Epithelial cell of proximal tubule (primary cell): Measurements from ENCODE around the gene NMBR. TPM values are rescaled to one million over a fixed set of nuclear protein-coding genes. Genes with fewer than 3 reads are reported as not detected.
"Not testable (repeated sequence)": the region's sequence is repeated elsewhere in the genome, so short reads cannot be mapped to it uniquely, and the experiment has no call there.

ENCODE experiments used
- DNase-seq: peaks from one replicate; pipeline ENCODE4 v3.0.0-alpha.2; 2011; ENCODE audit warnings: low read depth
- H3K4me3 ChIP-seq: 2 replicates; pipeline ENCODE4 v1.5.1; 2011; ENCODE audit warnings: low read depth, mild to moderate bottlenecking, low read length
- CTCF ChIP-seq: conservative IDR thresholded peaks from 2 replicates; pipeline ENCODE4 v1.5.1; 2012; ENCODE audit warnings: low read depth, mild to moderate bottlenecking, low read length
- total RNA-seq: library from RNA; depleted of rRNA; stranded (reverse); fragments of >200 nt; gene quantifications from 2 replicates; pipeline ENCODE4 v1.2.3, GENCODE V29; 2015

NMBR gene
- total RNA-seq, 1 donor from 2014 or later, result not detected

GRCh38 chr6:142045380-142046278 lies 101.3 kb downstream of the NMBR start:
- no peak overlapping the region for H3K4me3 ChIP-seq
- DNase-seq, result peak; percentile 4
- TF ChIP-seq CTCF, result peak; percentile 46

DNA sequence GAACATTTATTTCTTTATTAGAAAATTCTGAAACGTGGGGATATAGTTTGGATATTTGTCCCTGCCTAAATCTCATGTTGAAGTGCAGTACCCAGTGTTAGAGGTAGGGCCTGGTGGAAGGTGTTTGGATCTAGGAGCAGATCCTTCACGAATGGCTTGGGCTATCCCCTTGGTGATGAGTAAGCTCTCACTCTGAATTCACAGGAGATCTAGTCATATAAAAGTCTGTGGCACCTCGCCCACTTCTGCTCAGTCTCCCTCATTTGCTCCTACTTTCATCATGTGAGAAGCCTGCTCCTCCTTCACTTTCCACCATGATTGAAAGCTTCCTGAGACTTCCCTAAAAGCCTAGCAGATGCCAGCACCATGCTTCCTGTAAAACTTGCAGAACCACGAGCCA lies 111.0 kb downstream of the NMBR start:
- no peak for TF ChIP-seq CTCF

GRCh38 chr6:142031035-142031434 lies 115.9 kb downstream of the NMBR start:
- no peak for TF ChIP-seq CTCF

More for the DNA sequence above, 111.0 kb downstream of the NMBR start:
- H3K4me3 ChIP-seq, result no peak overlapping the region
- no peak for DNase-seq

DNA sequence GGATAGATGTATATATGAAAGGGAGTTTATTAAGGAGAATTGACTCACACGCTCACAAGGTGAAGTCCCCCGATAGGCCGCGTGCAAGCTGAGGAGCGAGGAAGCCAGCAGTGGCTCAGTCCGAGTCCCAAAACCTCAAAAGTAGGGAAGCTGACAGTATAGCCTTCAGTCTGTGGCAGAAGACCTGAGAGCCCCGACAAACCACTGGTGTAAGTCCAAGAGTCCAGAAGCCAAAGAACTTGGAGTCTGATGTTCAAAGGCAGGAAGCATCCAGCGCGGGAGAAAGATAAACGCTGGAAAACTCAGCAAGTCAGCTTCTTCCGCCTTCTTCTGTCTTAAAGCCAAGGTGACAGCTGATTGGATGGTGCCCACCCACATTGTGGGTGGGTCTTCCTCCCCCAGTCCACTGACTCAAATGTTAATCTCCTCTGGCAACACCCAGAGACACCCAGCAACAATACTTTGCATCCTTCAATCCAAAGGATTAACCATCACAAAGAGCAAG lies 116.8 kb downstream of the NMBR start:
- TF ChIP-seq CTCF, result no peak
- DNase-seq, result no peak
- no peak overlapping the region for H3K4me3 ChIP-seq

More at GRCh38 chr6:142031035-142031434, 115.9 kb downstream of the NMBR start:
- no peak for DNase-seq
- H3K4me3 ChIP-seq, result no peak overlapping the region

DNA sequence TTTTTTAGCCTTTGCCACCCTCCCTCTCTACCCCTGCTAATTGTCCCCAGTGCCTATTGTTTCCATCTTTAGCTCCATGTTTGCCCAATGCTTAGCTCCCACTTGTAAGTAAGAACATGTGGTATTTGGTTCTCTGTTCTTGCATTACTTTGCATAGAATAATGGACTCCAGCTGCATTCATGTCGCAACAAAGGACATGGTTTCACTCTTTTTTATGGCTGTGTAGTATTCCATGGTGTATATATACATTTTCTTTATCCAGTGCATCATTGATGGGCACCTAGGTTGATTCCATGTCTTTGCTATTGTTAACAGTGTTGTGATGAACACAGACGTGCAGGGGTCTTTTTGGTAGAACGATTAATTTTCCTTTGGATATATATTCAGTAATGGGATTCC lies 118.4 kb downstream of the NMBR start:
- no peak for TF ChIP-seq CTCF
- H3K4me3 ChIP-seq, result no peak overlapping the region
- DNase-seq, result no peak

GRCh38 chr6:142027804-142028203 lies 119.1 kb downstream of the NMBR start:
- H3K4me3 ChIP-seq, DNase-seq: not testable (repeated sequence)

DNA sequence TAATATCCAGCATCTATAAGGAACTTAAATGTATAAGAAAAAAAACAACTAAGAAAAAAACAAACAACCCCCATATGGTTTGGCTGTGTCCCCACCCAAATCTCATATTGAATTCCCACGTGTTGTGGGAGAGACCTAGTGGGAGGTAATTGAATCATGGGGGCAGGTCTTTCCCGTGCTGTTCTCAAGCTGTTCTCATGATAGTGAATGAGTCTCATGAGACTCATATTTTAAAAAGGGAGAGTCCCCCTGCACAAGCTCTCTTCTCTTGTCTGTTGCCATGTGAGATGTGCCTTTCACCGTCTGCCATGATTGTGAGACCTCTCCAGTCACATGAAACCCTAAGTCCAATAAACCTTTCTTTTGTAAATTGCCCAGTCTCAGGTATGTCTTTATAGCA lies 119.8 kb downstream of the NMBR start:
- no peak for TF ChIP-seq CTCF
- no peak overlapping the region for H3K4me3 ChIP-seq
- DNase-seq, result no peak
